AG09309 (cell line): ENCODE measurements around the gene NPC2.

Experiments used
- DNase-seq: peaks from one replicate; pipeline ENCODE4 v3.0.0-alpha.2; 2010; ENCODE audit warnings: low read depth
- H3K4me3 ChIP-seq: 2 replicates; pipeline ENCODE4 v1.5.1; 2011; ENCODE audit warnings: mild to moderate bottlenecking, low read depth, low read length, moderate library complexity; ENCODE audit not compliant: control insufficient read depth
- TF ChIP-seq, protein P1 (sequence below): IDR thresholded peaks from 2 replicates; pipeline ENCODE4 v1.5.1; 2011; ENCODE audit warnings: mild to moderate bottlenecking, low read depth, low read length, inconsistent platforms; ENCODE audit not compliant: insufficient read depth, control insufficient read depth; ENCODE audit errors: missing control alignments

The NPC2 gene

GRCh38 chr14:74504412-74504811 is 11.3 kb upstream of the NPC2 start:
- DNase-seq: no peak
- no peak overlapping the region for H3K4me3 ChIP-seq
- TF ChIP-seq, protein P1, sequence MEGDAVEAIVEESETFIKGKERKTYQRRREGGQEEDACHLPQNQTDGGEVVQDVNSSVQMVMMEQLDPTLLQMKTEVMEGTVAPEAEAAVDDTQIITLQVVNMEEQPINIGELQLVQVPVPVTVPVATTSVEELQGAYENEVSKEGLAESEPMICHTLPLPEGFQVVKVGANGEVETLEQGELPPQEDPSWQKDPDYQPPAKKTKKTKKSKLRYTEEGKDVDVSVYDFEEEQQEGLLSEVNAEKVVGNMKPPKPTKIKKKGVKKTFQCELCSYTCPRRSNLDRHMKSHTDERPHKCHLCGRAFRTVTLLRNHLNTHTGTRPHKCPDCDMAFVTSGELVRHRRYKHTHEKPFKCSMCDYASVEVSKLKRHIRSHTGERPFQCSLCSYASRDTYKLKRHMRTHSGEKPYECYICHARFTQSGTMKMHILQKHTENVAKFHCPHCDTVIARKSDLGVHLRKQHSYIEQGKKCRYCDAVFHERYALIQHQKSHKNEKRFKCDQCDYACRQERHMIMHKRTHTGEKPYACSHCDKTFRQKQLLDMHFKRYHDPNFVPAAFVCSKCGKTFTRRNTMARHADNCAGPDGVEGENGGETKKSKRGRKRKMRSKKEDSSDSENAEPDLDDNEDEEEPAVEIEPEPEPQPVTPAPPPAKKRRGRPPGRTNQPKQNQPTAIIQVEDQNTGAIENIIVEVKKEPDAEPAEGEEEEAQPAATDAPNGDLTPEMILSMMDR: no peak

GRCh38 chr14:74503938-74504335 is 10.8 kb upstream of the NPC2 start:
- DNase-seq: no peak
- H3K4me3 ChIP-seq: no peak overlapping the region
- TF ChIP-seq, protein P1: no peak

DNA sequence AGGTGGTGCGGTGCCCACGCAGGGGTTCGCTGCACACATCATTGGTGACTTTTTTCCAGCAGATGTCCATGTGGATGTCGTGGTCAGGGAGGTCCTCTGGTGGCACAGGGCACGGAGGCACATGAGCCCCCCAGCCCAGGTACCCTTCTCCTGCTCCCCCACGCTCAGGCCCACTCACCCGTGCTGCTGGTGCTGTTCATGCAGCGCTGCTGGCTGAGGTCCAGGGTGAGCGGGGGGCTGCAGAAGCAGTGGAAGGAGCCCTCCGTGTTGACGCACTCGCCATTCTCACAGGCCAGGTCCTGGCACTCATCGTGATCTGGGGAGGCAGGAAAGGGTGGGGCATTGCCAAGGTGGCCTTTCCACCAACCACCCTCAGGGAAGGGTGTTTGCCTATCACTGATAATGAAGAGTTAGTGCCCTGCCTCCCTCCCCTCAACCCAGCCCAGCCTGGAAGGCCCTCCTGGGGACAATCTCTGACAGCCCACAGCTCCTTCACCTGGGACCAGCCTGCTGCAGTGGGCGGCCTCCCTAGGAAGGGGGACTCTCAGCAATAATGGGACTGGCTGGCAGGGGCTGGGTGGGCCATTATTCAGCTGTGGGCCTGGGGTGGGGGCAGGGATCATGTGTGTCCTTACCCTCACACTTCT is 10.3 kb upstream of the NPC2 start:
- DNase-seq: no peak
- TF ChIP-seq, protein P1: no peak
- H3K4me3 ChIP-seq: no peak overlapping the region

GRCh38 chr14:74502236-74503019 is 9.3 kb upstream of the NPC2 start:
- H3K4me3 ChIP-seq: no peak overlapping the region
- no peak for DNase-seq
- TF ChIP-seq, protein P1: peak; percentile 55

DNA sequence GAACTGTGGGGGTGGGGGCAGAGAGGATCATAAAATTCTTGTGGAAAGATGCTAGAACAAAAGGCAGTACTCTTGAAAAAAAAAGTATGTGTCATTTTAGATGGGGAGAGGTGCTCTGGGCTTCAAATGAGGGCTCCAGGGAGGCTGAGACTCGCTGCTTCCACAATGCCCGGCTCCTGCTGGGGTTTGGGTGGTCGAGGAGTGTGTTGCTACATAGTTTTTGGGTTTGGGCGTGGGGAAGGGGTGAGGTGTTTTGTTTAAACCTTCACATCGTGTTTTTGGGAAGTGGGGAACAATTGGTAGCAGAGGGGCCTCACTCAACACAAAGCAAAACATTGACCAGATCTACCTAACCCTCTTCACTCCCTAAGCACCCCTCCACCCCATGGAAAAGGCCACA is 8.6 kb upstream of the NPC2 start:
- TF ChIP-seq, protein P1: no peak
- no peak for DNase-seq
- H3K4me3 ChIP-seq: no peak overlapping the region

GRCh38 chr14:74501135-74501614 is 8.1 kb upstream of the NPC2 start:
- H3K4me3 ChIP-seq: no peak overlapping the region
- TF ChIP-seq, protein P1: peak; percentile 70
- DNase-seq: no peak
